SHP77 (cell line): ENCODE data around the gene ARHGEF40.
"Not testable (repeated sequence)": the region's sequence is repeated elsewhere in the genome, so short reads cannot be mapped to it uniquely, and the experiment has no call there.

Source experiments
- DNase-seq, 2 experiments: peaks; one replicate each; lab custom pipeline; 2025; lab: John Stamatoyannopoulos, UW

Gene ARHGEF40

GRCh38 chr14:21039585-21040369, 30.3 kb upstream of the ARHGEF40 start:
- peak; percentile 68 to 87 for DNase-seq

GRCh38 chr14:21040370-21040925, 29.7 kb upstream of the ARHGEF40 start:
- no peak for DNase-seq

GRCh38 chr14:21040941-21041340, 29.2 kb upstream of the ARHGEF40 start:
- DNase-seq = not testable (repeated sequence)

GRCh38 chr14:21041676-21042433, 28.2 kb upstream of the ARHGEF40 start, which contains the start of gene RNASE7:
Gene RNASE7 (plus strand): TSS chr14:21042362. CDS start chr14:21042993, 631 bp downstream.
- DNase-seq = no peak

- no peak for DNase-seq
Measured at GRCh38 chr14:21042918-21043317, 27.2 kb upstream of the ARHGEF40 start.

GRCh38 chr14:21043387-21043973, 26.6 kb upstream of the ARHGEF40 start:
- DNase-seq = peak; percentile 18 to 52

GRCh38 chr14:21043974-21044618, 26.0 kb upstream of the ARHGEF40 start:
- peak; percentile 45 to 53 for DNase-seq

- no peak for DNase-seq
Measured at GRCh38 chr14:21047378-21047781, 22.7 kb upstream of the ARHGEF40 start.

- no peak for DNase-seq
Measured at GRCh38 chr14:21048638-21049037, 21.5 kb upstream of the ARHGEF40 start.

- DNase-seq = no peak
Measured at GRCh38 chr14:21049271-21049673, 20.8 kb upstream of the ARHGEF40 start.

GRCh38 chr14:21050597-21050996, 19.5 kb upstream of the ARHGEF40 start:
- no peak for DNase-seq

- no peak for DNase-seq
Measured at GRCh38 chr14:21053184-21054122, 16.7 kb upstream of the ARHGEF40 start.

- DNase-seq = no peak
Measured at GRCh38 chr14:21054123-21054767, 15.9 kb upstream of the ARHGEF40 start.

GRCh38 chr14:21054768-21055145, 15.3 kb upstream of the ARHGEF40 start:
- no peak for DNase-seq

GRCh38 chr14:21055432-21056117, 14.5 kb upstream of the ARHGEF40 start:
- no peak for DNase-seq

- DNase-seq = no peak
Measured at GRCh38 chr14:21056520-21057163, 13.5 kb upstream of the ARHGEF40 start.

- DNase-seq = peak in 1 of 2 experiments; percentile 50
Measured at GRCh38 chr14:21057803-21058675, 12.1 kb upstream of the ARHGEF40 start, which contains the start of gene RNASE8. Gene RNASE8 (plus strand): TSS chr14:21057822. CDS start chr14:21057893, 71 bp downstream.

- DNase-seq = no peak
Measured at GRCh38 chr14:21058903-21059302, 11.2 kb upstream of the ARHGEF40 start.
